Measurements from ENCODE around the gene PHYHD1. TPM values are rescaled to one million over a fixed set of nuclear protein-coding genes. Genes with fewer than 3 reads are reported as not detected.

The PHYHD1 gene
- total RNA-seq (2022; extraction: Qiagen RNA extraction), result 0.19 to 0.28 TPM (median 0.23 TPM) in 3 of 5 replicates, not detected in the others

DNA sequence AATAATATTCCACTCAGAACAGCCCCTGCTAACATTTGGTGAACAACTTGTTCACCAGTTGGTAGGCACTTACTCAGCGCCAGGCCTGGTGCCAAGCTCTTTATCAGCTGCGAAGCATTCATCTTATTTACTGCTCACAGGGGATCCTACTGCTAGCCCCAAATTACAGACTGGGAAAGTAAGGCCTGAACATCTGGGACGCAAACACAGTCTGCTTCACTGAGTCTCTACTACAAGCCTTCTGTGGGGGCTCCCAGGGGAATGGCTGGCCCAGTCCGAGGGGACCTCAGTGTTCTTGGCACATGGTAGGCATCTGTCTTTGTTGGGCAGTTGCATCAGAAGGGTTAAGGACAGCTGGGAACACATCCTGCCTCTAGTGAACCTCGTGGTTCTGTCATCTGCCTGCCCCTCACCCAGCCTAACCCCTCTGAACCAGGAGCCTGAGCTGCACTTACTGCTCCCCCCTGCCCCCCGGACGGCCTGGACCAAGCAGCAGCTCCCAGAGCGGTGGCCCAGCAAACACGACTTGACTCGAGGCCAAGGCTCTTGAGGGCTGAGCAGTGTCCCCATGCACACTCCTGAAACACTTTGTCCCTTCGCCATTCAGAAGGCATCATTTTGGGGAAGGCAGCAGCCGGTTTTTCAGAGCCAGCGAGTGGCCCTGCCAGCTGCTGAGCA, at the start of gene PHYHD1:
Gene PHYHD1, plus strand, starts transcription at position 602 of the 678 bp plus-strand sequence. CDS start 1,342 bp downstream, outside the sequence.

DNA sequence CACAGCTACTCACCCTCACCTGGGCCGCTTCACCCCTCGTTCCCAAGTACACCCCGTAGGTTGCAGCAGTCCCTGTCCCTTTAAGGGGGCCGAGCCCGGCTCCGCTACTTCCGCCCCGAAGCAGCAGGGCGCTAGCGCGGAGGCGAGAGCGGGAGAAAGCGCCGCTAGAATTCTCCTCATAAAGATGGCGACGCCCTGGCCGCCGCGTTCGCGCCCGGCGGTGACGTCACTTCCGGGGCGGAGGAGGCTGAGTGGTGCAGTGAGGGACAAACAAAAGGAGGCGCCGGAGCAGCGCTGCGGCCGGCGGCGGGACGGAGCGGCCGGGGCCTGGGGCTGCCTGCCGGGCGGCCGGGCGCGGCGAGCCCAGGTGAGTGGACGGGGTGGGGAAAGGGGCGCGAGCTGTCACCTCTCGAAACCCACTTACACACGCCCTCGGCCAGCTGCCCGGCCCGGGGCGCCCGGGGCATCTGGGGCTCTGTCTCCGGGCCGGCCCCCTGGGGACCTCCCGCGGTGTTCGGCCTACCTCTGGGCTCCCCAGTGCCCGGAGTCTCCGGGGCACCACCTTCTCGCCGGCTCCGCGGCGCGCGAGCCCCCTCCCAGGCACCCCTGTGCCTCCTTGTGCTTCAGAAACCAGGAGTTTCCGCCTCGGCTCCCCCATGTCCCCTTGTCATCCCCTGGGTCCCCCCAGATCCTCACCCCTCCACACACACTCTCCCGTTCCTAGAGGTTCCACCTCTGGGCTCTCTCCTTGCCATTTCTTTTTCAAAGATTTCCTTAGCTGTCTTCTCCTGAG, 38.7 kb upstream of the PHYHD1 start, which contains the start of the genes KYAT1 and LRRC8A:
Gene KYAT1, minus strand, starts transcription at position 67 of the 793 bp plus-strand sequence. CDS start 36,545 bp downstream, outside the sequence.
Gene LRRC8A, plus strand, starts transcription at position 250 of the 793 bp plus-strand sequence. CDS start 25,032 bp downstream, outside the sequence.

DNA sequence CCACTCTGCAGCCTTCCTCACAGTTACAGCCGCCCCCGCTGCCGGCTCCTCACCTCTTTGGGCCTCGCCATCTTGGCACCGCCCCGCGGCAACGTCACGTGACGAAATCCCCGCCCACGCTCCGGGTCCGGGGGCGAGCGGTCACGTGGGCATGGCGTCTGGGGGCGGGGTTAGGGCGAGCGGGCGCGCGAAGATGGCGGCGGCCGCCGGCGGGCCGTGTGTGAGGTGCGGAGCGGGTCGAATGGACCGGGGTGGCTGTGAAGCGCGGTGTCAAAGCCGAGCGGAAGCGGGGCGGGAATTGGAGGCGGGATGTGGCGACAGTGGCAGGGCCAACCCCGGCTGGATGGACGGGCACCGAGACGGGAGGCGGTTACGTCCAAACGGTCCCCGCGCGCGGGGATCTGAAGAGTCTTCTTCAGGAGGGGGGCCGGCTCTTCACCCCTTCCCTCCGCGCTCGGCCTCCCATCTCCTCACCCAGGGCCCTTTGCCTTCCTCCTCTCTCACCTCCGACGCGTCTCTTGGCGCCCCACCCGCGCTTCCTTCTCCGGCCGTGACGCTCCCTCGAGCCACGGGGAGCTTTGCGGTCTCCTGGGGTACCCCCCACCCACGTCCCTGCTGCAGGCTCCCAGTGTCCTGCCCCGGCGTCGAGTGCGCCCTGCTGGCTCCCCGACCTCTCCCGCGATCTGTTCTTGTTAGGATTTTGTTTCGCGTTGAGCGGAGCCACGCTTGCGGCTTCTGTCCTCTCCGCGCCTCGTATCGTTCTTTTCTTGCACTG, 26.9 kb downstream of the PHYHD1 start, which contains the start of the genes DOLK and NUP188:
Gene DOLK, minus strand, starts transcription at position 77 of the 775 bp plus-strand sequence. CDS start 300 bp downstream, outside the sequence.
Gene NUP188, plus strand, starts transcription at position 173 of the 775 bp plus-strand sequence. Its CDS starts 21 bp downstream, at position 194.

Other genes starting within 250 kb of the PHYHD1 start
- 387 to 482 TPM (median 413 TPM) in 5 replicates for gene SET, start 231.8 kb upstream of the PHYHD1 start, total RNA-seq (2022; extraction: Qiagen RNA extraction)
- 12.2 to 17.5 TPM (median 17.0 TPM) in 5 replicates for gene PKN3, start 218.5 kb upstream of the PHYHD1 start, total RNA-seq (2022; extraction: Qiagen RNA extraction)
- 60.7 to 93.3 TPM (median 90.8 TPM) in 5 replicates for gene ZDHHC12, start 196.9 kb upstream of the PHYHD1 start, total RNA-seq (2022; extraction: Qiagen RNA extraction)
- 12.6 to 16.9 TPM (median 15.4 TPM) in 5 replicates for gene ZER1, start 149.1 kb upstream of the PHYHD1 start, total RNA-seq (2022; extraction: Qiagen RNA extraction)
- 19.9 to 20.9 TPM (median 20.6 TPM) in 5 replicates for gene TBC1D13, start 133.7 kb upstream of the PHYHD1 start, total RNA-seq (2022; extraction: Qiagen RNA extraction)
- 15.5 to 33.2 TPM (median 32.3 TPM) in 5 replicates for gene ENDOG, start 102.5 kb upstream of the PHYHD1 start, total RNA-seq (2022; extraction: Qiagen RNA extraction)
- 19.4 to 50.5 TPM (median 41.9 TPM) in 5 replicates for gene SPOUT1, start 91.2 kb upstream of the PHYHD1 start, total RNA-seq (2022; extraction: Qiagen RNA extraction)
- gene KYAT1, start 39.0 kb upstream of the PHYHD1 start, total RNA-seq (2022; extraction: Qiagen RNA extraction), result 9.9 to 14.3 TPM (median 10.9 TPM) in 5 replicates
- gene LRRC8A, start 38.8 kb upstream of the PHYHD1 start, total RNA-seq (2022; extraction: Qiagen RNA extraction), result 79.5 to 107 TPM (median 98.7 TPM) in 5 replicates
- 32.4 to 39.8 TPM (median 37.3 TPM) in 5 replicates for gene DOLK, start 26.6 kb downstream of the PHYHD1 start, total RNA-seq (2022; extraction: Qiagen RNA extraction)
- gene NUP188, start 26.7 kb downstream of the PHYHD1 start, total RNA-seq (2022; extraction: Qiagen RNA extraction), result 32.9 to 42.5 TPM (median 39.5 TPM) in 5 replicates
- 34.1 to 52.7 TPM (median 51.3 TPM) in 5 replicates for gene SH3GLB2, start 107.3 kb downstream of the PHYHD1 start, total RNA-seq (2022; extraction: Qiagen RNA extraction)
- gene MIGA2, start 115.6 kb downstream of the PHYHD1 start, total RNA-seq (2022; extraction: Qiagen RNA extraction), result 10.5 to 15.3 TPM (median 14.3 TPM) in 5 replicates
- 17.5 to 20.2 TPM (median 17.7 TPM) in 5 replicates for gene DOLPP1, start 160.1 kb downstream of the PHYHD1 start, total RNA-seq (2022; extraction: Qiagen RNA extraction)
- 23.6 to 31.4 TPM (median 29.1 TPM) in 5 replicates for gene CRAT, start 189.8 kb downstream of the PHYHD1 start, total RNA-seq (2022; extraction: Qiagen RNA extraction)
- 118 to 131 TPM (median 129 TPM) in 5 replicates for gene PTPA, start 190.4 kb downstream of the PHYHD1 start, total RNA-seq (2022; extraction: Qiagen RNA extraction)